ENCODE measurements around the gene RAP1GDS1. TPM values are rescaled to one million over a fixed set of nuclear protein-coding genes. Genes with fewer than 3 reads are reported as not detected.
"Not testable (repeated sequence)": the region's sequence is repeated elsewhere in the genome, so short reads cannot be mapped to it uniquely, and the experiment has no call there.

The RAP1GDS1 gene
- total and polyA plus RNA-seq, 7 donors, result 5.6 to 12.4 (median 9.9) TPM

DNA sequence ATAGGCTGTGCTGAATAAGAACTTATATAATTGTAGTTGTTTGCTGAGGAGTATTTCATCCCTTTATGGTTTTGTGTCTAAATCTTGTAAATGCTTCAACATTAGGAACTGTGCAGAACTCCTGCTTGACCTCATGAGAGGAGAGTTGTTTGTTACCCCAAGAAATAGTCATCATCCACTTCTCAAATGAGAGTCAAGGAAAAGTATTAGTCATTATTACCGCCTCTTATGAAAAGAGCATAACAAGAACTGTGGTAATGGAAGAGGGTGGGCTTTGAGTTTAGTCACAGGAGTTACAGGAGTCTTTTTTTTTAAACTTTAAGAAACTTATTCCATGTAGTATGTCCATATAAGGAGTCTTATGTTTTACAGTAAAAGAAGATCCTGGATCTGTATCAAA is 132.9 kb downstream of the RAP1GDS1 start:
- Histone ChIP-seq H3K9me3 (no peaks in the 10 kb centered on the region), H3K27ac (no peak overlapping the region), H3K4me1 (no peaks in the 10 kb centered on the region), H3K4me3 (no peak overlapping the region), H3K36me3 (ENCODE audit: insufficient read depth in 1 of 2, low read depth in 1 of 2) (peaks cover 0 to 4% of the 10 kb centered on the region in 2 donors), H3K27me3 (ENCODE audit: insufficient read depth in 3 of 3, low read length in 2 of 3) (no peaks in the 10 kb centered on the region)
- 97 to 100% (median 97%) methylated on average over 1 of the region's 1 CpG for WGBS, 3 donors
- ATAC-seq (no peak), DNase-seq (no peak)
- TF ChIP-seq, protein P1, sequence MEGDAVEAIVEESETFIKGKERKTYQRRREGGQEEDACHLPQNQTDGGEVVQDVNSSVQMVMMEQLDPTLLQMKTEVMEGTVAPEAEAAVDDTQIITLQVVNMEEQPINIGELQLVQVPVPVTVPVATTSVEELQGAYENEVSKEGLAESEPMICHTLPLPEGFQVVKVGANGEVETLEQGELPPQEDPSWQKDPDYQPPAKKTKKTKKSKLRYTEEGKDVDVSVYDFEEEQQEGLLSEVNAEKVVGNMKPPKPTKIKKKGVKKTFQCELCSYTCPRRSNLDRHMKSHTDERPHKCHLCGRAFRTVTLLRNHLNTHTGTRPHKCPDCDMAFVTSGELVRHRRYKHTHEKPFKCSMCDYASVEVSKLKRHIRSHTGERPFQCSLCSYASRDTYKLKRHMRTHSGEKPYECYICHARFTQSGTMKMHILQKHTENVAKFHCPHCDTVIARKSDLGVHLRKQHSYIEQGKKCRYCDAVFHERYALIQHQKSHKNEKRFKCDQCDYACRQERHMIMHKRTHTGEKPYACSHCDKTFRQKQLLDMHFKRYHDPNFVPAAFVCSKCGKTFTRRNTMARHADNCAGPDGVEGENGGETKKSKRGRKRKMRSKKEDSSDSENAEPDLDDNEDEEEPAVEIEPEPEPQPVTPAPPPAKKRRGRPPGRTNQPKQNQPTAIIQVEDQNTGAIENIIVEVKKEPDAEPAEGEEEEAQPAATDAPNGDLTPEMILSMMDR (IDR thresholded peaks at IDR 0.05), result no peak
- intact Hi-C loops (cut with DNase I), result no loop called here

DNA sequence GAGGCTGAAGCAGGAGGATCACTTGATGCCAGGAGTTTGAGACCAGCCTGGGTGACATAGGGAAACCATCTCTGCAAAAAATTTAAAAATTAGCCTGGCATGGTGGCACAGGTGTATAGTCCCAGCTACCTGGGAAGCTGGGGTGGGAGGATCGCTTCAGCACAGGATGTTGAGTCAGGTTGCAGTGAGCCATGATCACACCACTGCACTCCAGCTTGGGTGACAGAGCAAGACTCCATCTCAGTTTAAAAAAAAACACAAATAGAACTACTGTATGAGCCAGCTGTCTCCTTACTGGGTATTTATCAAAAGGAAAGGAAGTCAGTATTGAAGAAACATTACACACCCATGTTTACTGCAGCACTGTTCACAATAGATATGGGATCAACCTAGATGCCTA is 138.7 kb downstream of the RAP1GDS1 start:
- TF ChIP-seq, protein P1 (IDR thresholded peaks at IDR 0.05), result no peak
- WGBS, 3 donors, result 96 to 100% (median 100%) methylated on average over 1 of the region's 1 CpG
- Histone ChIP-seq H3K4me3 (no peak overlapping the region), H3K27ac (no peak overlapping the region), H3K27me3 (ENCODE audit: insufficient read depth in 3 of 3, low read length in 2 of 3) (no peaks in the 10 kb centered on the region), H3K36me3 (ENCODE audit: insufficient read depth in 1 of 2, low read depth in 1 of 2) (peaks cover 0 to 4% of the 10 kb centered on the region in 2 donors), H3K9me3 (no peaks in the 10 kb centered on the region), H3K4me1 (no peaks in the 10 kb centered on the region)
- DNase-seq, result no peak
- no peak for ATAC-seq
- intact Hi-C loops (cut with DNase I), result no loop called here

DNA sequence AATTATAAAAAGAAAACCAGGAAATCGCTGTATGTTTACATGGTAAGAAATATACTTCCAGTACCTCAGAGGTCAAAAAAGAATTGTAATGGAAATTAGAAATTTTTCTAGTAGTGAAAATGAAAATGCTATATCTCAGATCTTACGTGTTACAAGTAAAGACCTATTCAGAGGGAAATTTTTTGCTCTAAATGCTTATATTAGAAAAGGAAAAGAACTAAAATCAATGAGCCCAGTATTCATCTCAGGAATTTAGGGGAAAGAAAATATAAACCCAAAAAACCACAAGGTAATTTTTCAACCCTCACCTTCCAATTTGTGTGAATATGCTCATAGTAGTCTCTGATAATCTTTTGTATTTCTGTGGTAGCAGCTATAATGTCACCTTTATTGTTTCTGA is 145.6 kb downstream of the RAP1GDS1 start:
- intact Hi-C loops (cut with DNase I), result no loop called here
- Histone ChIP-seq H3K9me3 (no peaks in the 10 kb centered on the region), H3K27me3 (ENCODE audit: insufficient read depth in 3 of 3, low read length in 2 of 3) (no peaks in the 10 kb centered on the region), H3K4me3 (no peak overlapping the region), H3K36me3 (ENCODE audit: insufficient read depth in 1 of 2, low read depth in 1 of 2) (peaks cover 0 to 11% of the 10 kb centered on the region in 2 donors), H3K4me1 (no peaks in the 10 kb centered on the region), H3K27ac (no peak overlapping the region)
- WGBS, 3 donors, result 97 to 100% (median 99%) methylated on average over 2 of the region's 2 CpGs
- TF ChIP-seq, protein P1 (IDR thresholded peaks at IDR 0.05), result no peak
- no peak for ATAC-seq
- DNase-seq, result no peak

DNA sequence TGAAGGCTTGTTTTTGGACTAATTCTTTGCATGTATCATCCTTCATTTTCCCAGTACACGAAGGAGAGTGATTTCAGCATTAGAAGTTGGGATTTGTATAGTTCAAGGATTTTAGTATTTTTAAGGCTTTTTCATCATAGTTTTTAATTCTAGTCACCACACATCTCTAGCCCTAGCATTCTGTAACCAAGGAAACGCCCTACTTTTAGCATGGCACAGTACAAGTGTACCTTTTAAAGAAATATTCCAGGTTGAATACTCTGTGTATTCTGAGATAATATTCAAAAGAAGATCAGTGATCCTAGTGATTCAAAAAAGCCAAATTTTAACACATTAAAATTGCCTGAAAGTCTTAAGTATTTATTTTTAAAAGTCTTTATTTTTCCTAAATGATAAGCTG is 150.5 kb downstream of the RAP1GDS1 start:
- DNase-seq (no peak), ATAC-seq (no peak)
- H3K4me1 ChIP-seq, result no peaks in the 10 kb centered on the region
- peaks cover 3% of the 10 kb centered on the region for H3K9me3 ChIP-seq
- intact Hi-C loops (cut with DNase I), result no loop called here
- TF ChIP-seq, protein P1 (IDR thresholded peaks at IDR 0.05), result no peak
- H3K27ac ChIP-seq, result no peak overlapping the region
- peaks cover 0 to 2% of the 10 kb centered on the region in 2 donors for H3K36me3 ChIP-seq (ENCODE audit: insufficient read depth in 1 of 2, low read depth in 1 of 2)
- H3K27me3 ChIP-seq (ENCODE audit: insufficient read depth in 3 of 3, low read length in 2 of 3), result no peaks in the 10 kb centered on the region
- H3K4me3 ChIP-seq, result no peak overlapping the region
- 96 to 100% (median 98%) methylated on average over 2 of the region's 2 CpGs for WGBS, 3 donors

DNA sequence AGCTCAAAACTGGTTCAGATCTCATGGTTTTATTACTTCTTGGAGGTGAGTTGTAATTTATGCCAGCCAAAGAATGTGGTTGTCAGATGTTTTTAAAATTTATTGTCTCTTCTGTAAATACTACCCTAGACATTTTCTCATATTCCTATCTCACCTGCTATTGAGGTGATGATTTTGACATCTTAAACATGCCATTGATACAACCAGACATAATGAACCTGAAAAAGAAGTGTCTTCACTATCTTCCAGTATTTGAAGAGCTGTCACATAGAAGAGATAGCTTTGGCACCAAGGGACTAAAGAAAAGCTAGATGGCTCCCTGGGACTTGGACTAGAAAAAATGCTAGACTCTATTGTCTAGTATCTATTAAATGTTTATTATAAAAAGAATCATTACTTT is 155.7 kb downstream of the RAP1GDS1 start:
- H3K4me1 ChIP-seq, result no peaks in the 10 kb centered on the region
- H3K27me3 ChIP-seq (ENCODE audit: insufficient read depth in 3 of 3, low read length in 2 of 3), result no peaks in the 10 kb centered on the region
- no peak overlapping the region for H3K27ac ChIP-seq
- peaks cover 0 to 40% of the 10 kb centered on the region in 2 donors for H3K36me3 ChIP-seq (ENCODE audit: insufficient read depth in 1 of 2, low read depth in 1 of 2)
- TF ChIP-seq, protein P1 (IDR thresholded peaks at IDR 0.05), result no peak
- intact Hi-C loops (cut with DNase I), result no loop called here
- no peak overlapping the region for H3K4me3 ChIP-seq
- peaks cover 3% of the 10 kb centered on the region for H3K9me3 ChIP-seq
- no peak for ATAC-seq
- DNase-seq, result no peak

DNA sequence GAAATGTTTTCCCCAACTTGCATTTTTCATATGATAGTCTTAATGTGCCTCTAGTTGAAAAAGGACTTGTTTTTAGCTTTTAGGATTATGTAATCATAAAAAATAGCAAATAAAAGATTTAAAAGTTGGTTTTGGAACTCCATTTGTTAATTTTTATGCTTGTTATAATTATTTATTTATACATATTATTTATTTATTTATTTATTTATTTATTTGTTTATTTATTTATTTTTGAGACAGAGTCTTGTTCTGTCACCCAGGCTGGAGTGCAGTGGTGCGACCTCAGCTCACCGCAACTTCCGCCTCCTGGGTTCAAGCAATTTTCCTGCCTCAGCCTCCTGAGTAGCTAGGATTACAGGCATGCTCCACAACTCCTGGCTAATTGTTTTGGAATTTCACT is 159.0 kb downstream of the RAP1GDS1 start:
- H3K27me3 ChIP-seq (ENCODE audit: insufficient read depth in 3 of 3, low read length in 2 of 3); H3K27ac ChIP-seq; H3K9me3 ChIP-seq; H3K4me1 ChIP-seq; ATAC-seq; H3K4me3 ChIP-seq; DNase-seq; intact Hi-C loops (cut with DNase I): not testable (repeated sequence)
- WGBS, 3 donors, result 99 to 100% (median 99%) methylated on average over 3 of the region's 3 CpGs
- peaks cover 0 to 58% of the 10 kb centered on the region in 2 donors for H3K36me3 ChIP-seq (ENCODE audit: insufficient read depth in 1 of 2, low read depth in 1 of 2)
